ENCODE measurements around the gene RYR3.

Gene RYR3

DNA sequence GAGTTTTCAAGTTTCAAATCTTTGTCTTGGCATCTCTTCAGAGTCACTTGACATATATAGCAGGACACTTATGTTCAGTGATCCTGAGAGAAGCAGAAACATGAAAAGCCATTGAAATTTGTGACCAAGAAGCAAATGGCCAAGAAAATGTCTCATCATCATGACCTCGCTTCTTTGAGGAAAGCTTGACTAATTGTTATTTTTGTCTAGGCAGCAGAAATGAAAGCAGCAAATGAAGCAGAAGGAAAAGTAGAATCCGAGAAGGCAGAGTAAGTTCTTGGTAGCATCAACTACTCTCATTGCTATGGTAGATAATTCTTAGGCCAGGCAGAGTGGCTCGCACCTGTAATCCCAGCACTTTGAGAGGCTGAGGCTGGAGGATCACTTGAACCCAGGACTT, 529.8 kb downstream of the RYR3 start:
- Histone ChIP-seq H4K20me1 (ENCODE audit: low read depth, low read length) (no peaks in the 10 kb centered on the region), H3K4me2 (ENCODE audit: low read depth, low read length, poor library complexity, severe bottlenecking) (no peak overlapping the region), H3K9me3 (ENCODE audit: insufficient read depth, low read length) (no peaks in the 10 kb centered on the region), H3K9me2 (replicated peaks; ENCODE audit: insufficient read depth, low read length) (no peaks in the 10 kb centered on the region), H3K36me3 (ENCODE audit: low read length) (no peaks in the 10 kb centered on the region), H3K27me3 (ENCODE audit: low read length) (no peaks in the 10 kb centered on the region), H3K9ac (ENCODE audit: low read length) (no peak overlapping the region), H3F3A (ENCODE audit: insufficient read depth) (no peaks in the 10 kb centered on the region), H3K27ac (ENCODE audit: low read depth, low read length) (no peak overlapping the region), H2AFZ (ENCODE audit: low read depth, low read length, severe bottlenecking) (no peak overlapping the region), H3K4me3 (ENCODE audit: insufficient read depth, low read length, poor library complexity, severe bottlenecking) (no peak overlapping the region), H3K79me2 (ENCODE audit: insufficient read depth, low read length) (no peaks in the 10 kb centered on the region)
- no peak for TF ChIP-seq CTCF (IDR thresholded peaks at IDR 0.05; ENCODE audit: insufficient read depth, low read length, poor library complexity, severe bottlenecking)
- TF ChIP-seq EZH2phosphoT487 (conservative IDR thresholded peaks at IDR 0.05; ENCODE audit: low read length), result no peak

- Histone ChIP-seq H3K79me2 (ENCODE audit: insufficient read depth, low read length) (no peaks in the 10 kb centered on the region), H2AFZ (ENCODE audit: low read depth, low read length, severe bottlenecking) (no peak overlapping the region), H3K4me2 (ENCODE audit: low read depth, low read length, poor library complexity, severe bottlenecking) (no peak overlapping the region), H3F3A (ENCODE audit: insufficient read depth) (no peaks in the 10 kb centered on the region), H3K36me3 (ENCODE audit: low read length) (no peaks in the 10 kb centered on the region), H3K27ac (ENCODE audit: low read depth, low read length) (no peak overlapping the region), H3K9me2 (replicated peaks; ENCODE audit: insufficient read depth, low read length) (no peaks in the 10 kb centered on the region), H4K20me1 (ENCODE audit: low read depth, low read length) (no peaks in the 10 kb centered on the region), H3K27me3 (ENCODE audit: low read length) (no peaks in the 10 kb centered on the region), H3K4me3 (ENCODE audit: insufficient read depth, low read length, poor library complexity, severe bottlenecking) (no peak overlapping the region), H3K9me3 (ENCODE audit: insufficient read depth, low read length) (no peaks in the 10 kb centered on the region), H3K9ac (ENCODE audit: low read length) (no peak overlapping the region)
- TF ChIP-seq EZH2phosphoT487 (conservative IDR thresholded peaks at IDR 0.05; ENCODE audit: low read length) (no peak), CTCF (IDR thresholded peaks at IDR 0.05; ENCODE audit: insufficient read depth, low read length, poor library complexity, severe bottlenecking) (no peak)
Measured at GRCh38 chr15:33844186-33844585, 533.4 kb downstream of the RYR3 start.

GRCh38 chr15:33844597-33844996, 533.8 kb downstream of the RYR3 start:
- no peaks in the 10 kb centered on the region for H3K36me3 ChIP-seq (ENCODE audit: low read length)
- no peak overlapping the region for H2AFZ ChIP-seq (ENCODE audit: low read depth, low read length, severe bottlenecking)
- no peaks in the 10 kb centered on the region for H3F3A ChIP-seq (ENCODE audit: insufficient read depth)

GRCh38 chr15:33846142-33846541, 535.4 kb downstream of the RYR3 start:
- Histone ChIP-seq H3K9me3 (ENCODE audit: insufficient read depth, low read length) (no peaks in the 10 kb centered on the region), H3K9me2 (replicated peaks; ENCODE audit: insufficient read depth, low read length) (no peaks in the 10 kb centered on the region), H4K20me1 (ENCODE audit: low read depth, low read length) (no peaks in the 10 kb centered on the region), H3K4me3 (ENCODE audit: insufficient read depth, low read length, poor library complexity, severe bottlenecking) (no peak overlapping the region), H3K27ac (ENCODE audit: low read depth, low read length) (no peak overlapping the region), H3F3A (ENCODE audit: insufficient read depth) (no peaks in the 10 kb centered on the region), H3K79me2 (ENCODE audit: insufficient read depth, low read length) (no peaks in the 10 kb centered on the region), H3K36me3 (ENCODE audit: low read length) (no peaks in the 10 kb centered on the region), H3K4me2 (ENCODE audit: low read depth, low read length, poor library complexity, severe bottlenecking) (no peak overlapping the region), H2AFZ (ENCODE audit: low read depth, low read length, severe bottlenecking) (no peak overlapping the region), H3K9ac (ENCODE audit: low read length) (no peak overlapping the region), H3K27me3 (ENCODE audit: low read length) (no peaks in the 10 kb centered on the region)
- no peak for TF ChIP-seq CTCF (IDR thresholded peaks at IDR 0.05; ENCODE audit: insufficient read depth, low read length, poor library complexity, severe bottlenecking)
- no peak for TF ChIP-seq EZH2phosphoT487 (conservative IDR thresholded peaks at IDR 0.05; ENCODE audit: low read length)

More at GRCh38 chr15:33844597-33844996, 533.8 kb downstream of the RYR3 start:
- no peaks in the 10 kb centered on the region for H3K27me3 ChIP-seq (ENCODE audit: low read length)
- no peak overlapping the region for H3K4me2 ChIP-seq (ENCODE audit: low read depth, low read length, poor library complexity, severe bottlenecking)
- no peak overlapping the region for H3K4me3 ChIP-seq (ENCODE audit: insufficient read depth, low read length, poor library complexity, severe bottlenecking)
- no peaks in the 10 kb centered on the region for H4K20me1 ChIP-seq (ENCODE audit: low read depth, low read length)
- no peaks in the 10 kb centered on the region for H3K9me3 ChIP-seq (ENCODE audit: insufficient read depth, low read length)
- no peak overlapping the region for H3K9ac ChIP-seq (ENCODE audit: low read length)
- H3K9me2 ChIP-seq (replicated peaks; ENCODE audit: insufficient read depth, low read length), result no peaks in the 10 kb centered on the region
- H3K27ac ChIP-seq (ENCODE audit: low read depth, low read length), result no peak overlapping the region
- H3K79me2 ChIP-seq (ENCODE audit: insufficient read depth, low read length), result no peaks in the 10 kb centered on the region
- no peak for TF ChIP-seq EZH2phosphoT487 (conservative IDR thresholded peaks at IDR 0.05; ENCODE audit: low read length)

All from SU-DHL-6 (cell line).